ENCODE data around the gene IAH1.

DNA sequence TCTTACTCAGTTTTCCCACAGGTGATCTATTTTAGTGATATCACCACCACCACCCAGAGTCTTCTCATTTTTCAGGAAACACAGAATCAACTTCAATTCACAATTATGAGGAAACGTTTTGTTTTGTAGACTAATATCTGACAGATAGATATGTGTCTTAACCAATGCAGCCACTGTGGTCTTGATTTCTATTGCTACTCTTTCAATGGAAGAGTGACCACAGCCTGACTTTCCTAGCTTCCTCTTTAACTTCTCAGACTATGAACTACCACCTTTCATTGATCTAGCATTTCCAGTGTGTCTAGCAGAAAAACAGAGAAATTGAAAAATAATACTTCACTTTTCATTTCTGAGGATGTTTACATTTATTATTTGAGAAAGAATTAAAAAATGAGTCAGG lies 60.8 kb downstream of the IAH1 start:
- no peak for TF ChIP-seq EZH2phosphoT487 (IDR thresholded peaks at IDR 0.05; ENCODE audit: borderline replicate concordance, low read length)
- no peak for TF ChIP-seq CTCF (conservative IDR thresholded peaks at IDR 0.05; ENCODE audit: low read depth, low read length)
